CD14-positive monocyte (primary cell): ENCODE data around the gene C20orf141. TPM values are rescaled to one million over a fixed set of nuclear protein-coding genes. Genes with fewer than 3 reads are reported as not detected.

Experiments
- DNase-seq, 3 donors: peaks; one replicate each; pipeline ENCODE4 v3.0.0-alpha.2; 2011 to 2022
- H2AFZ ChIP-seq: 2 replicates; pipeline ENCODE4 v1.6.0; 2012; ENCODE audit warnings: mild to moderate bottlenecking, low read depth, low read length, inconsistent platforms; ENCODE audit not compliant: insufficient read depth, poor library complexity, severe bottlenecking
- H3K27ac ChIP-seq, 2 donors: 1 replicate in 1 of 2; 2 replicates in 1 of 2; pipeline ENCODE4 v1.5.1; 2012 to 2013; ENCODE audit warnings: low read length in 2 of 2, control low read depth in 1 of 2, inconsistent platforms in 1 of 2, low read depth in 1 of 2, mild to moderate bottlenecking in 1 of 2
- H3K27me3 ChIP-seq, 2 donors: one replicate each; pipeline versions ENCODE4 v1.6.0 to v1.6.1; 2011 to 2013; ENCODE audit warnings: low read length in 2 of 2; ENCODE audit not compliant: control insufficient read depth in 2 of 2, insufficient read depth in 2 of 2
- H3K36me3 ChIP-seq, 2 donors: replicated peaks in 1 of 2; 1 replicate in 1 of 2; 2 replicates in 1 of 2; pipeline versions ENCODE4 v1.5.1 to v1.6.1; 2012 to 2013; ENCODE audit warnings: low read length in 2 of 2, control low read depth in 1 of 2, inconsistent platforms in 1 of 2, mild to moderate bottlenecking in 1 of 2; ENCODE audit not compliant: insufficient read depth in 2 of 2, control insufficient read depth in 1 of 2
- H3K4me1 ChIP-seq, 2 donors: 1 replicate in 1 of 2; 2 replicates in 1 of 2; pipeline versions ENCODE4 v1.5.1 to v1.6.1; 2012 to 2013; ENCODE audit warnings: low read length in 2 of 2, control low read depth in 1 of 2, inconsistent platforms in 1 of 2, mild to moderate bottlenecking in 1 of 2, moderate library complexity in 1 of 2; ENCODE audit not compliant: insufficient read depth in 2 of 2, control insufficient read depth in 1 of 2
- H3K4me2 ChIP-seq: replicated peaks from 2 replicates; pipeline ENCODE3; 2012; ENCODE audit warnings: low read length, moderate library complexity, mild to moderate bottlenecking; ENCODE audit not compliant: poor library complexity, severe bottlenecking; ENCODE audit errors: extremely low read depth
- H3K4me3 ChIP-seq, 3 experiments: fragments of 200-600 bp in 1 of 3; sonication (generic) in 1 of 3; replicated peaks in 1 of 3; 1 replicate in 2 of 3; 2 replicates in 1 of 3; pipeline ENCODE4 v1.5.1; 2011 to 2013; ENCODE audit warnings: low read length in 3 of 3, mild to moderate bottlenecking in 3 of 3, control low read depth in 2 of 3, low read depth in 2 of 3, inconsistent platforms in 1 of 3, moderate library complexity in 1 of 3
- H3K79me2 ChIP-seq: 2 replicates; pipeline ENCODE4 v1.6.0; 2012; ENCODE audit warnings: mild to moderate bottlenecking, control low read depth, inconsistent platforms, low read length, moderate library complexity; ENCODE audit not compliant: insufficient read depth
- H3K9ac ChIP-seq: 2 replicates; pipeline ENCODE4 v1.6.0; 2017; ENCODE audit warnings: low read length, mild to moderate bottlenecking; ENCODE audit not compliant: insufficient read depth, poor library complexity, severe bottlenecking
- H3K9me3 ChIP-seq, 2 donors: replicated peaks in 1 of 2; 1 replicate in 1 of 2; 2 replicates in 1 of 2; pipeline versions ENCODE4 v1.5.1 to v1.6.1; 2012 to 2013; ENCODE audit warnings: low read length in 2 of 2, control low read depth in 1 of 2; ENCODE audit not compliant: control insufficient read depth in 1 of 2, insufficient read depth in 1 of 2
- H4K20me1 ChIP-seq: 2 replicates; pipeline ENCODE4 v1.6.0; 2012; ENCODE audit warnings: mild to moderate bottlenecking, low read length, control low read depth, moderate library complexity; ENCODE audit not compliant: insufficient read depth
- H3K27ac Mint-ChIP-seq, 7 donors: one replicate each; pipeline ENCODE4 v1.8.0; 2020; ENCODE audit warnings: mild to moderate bottlenecking in 7 of 7, mixed read lengths in 7 of 7, moderate library complexity in 6 of 7, inconsistent platforms in 2 of 7
- H3K27me3 Mint-ChIP-seq, 3 donors: one replicate each; pipeline ENCODE4 v1.8.0; 2021 to 2022; ENCODE audit warnings: low read depth in 3 of 3, mild to moderate bottlenecking in 3 of 3, mixed read lengths in 3 of 3, moderate library complexity in 3 of 3, inconsistent platforms in 1 of 3
- H3K36me3 Mint-ChIP-seq, 2 donors: one replicate each; pipeline ENCODE4 v1.8.0; 2020; ENCODE audit warnings: mixed read lengths in 2 of 2, inconsistent platforms in 1 of 2, mild to moderate bottlenecking in 1 of 2
- H3K4me1 Mint-ChIP-seq: one replicate; pipeline ENCODE4 v1.8.0; 2020; ENCODE audit warnings: mild to moderate bottlenecking, mixed read lengths
- H3K4me3 Mint-ChIP-seq, 2 donors: one replicate each; pipeline ENCODE4 v1.8.0; 2020; ENCODE audit warnings: mild to moderate bottlenecking in 2 of 2, mixed read lengths in 2 of 2, moderate library complexity in 1 of 2
- H3K9me3 Mint-ChIP-seq, 7 donors: one replicate each; pipeline ENCODE4 v1.8.0; 2020 to 2022; ENCODE audit warnings: mixed read lengths in 7 of 7, mild to moderate bottlenecking in 6 of 7, moderate library complexity in 6 of 7, inconsistent platforms in 2 of 7
- CTCF ChIP-seq: fragments of 200-600 bp; IDR thresholded peaks from one replicate; pipeline ENCODE4 v1.8.0; 2022; ENCODE audit warnings: antibody characterized with exemption, mild to moderate bottlenecking
- WGBS: methylation state at CpG from one replicate; pipeline ENCODE4 v1.1.5; 2013; ENCODE audit warnings: missing lambda C conversion rate; ENCODE audit not compliant: insufficient coverage; 5-methylcytosine and 5-hydroxymethylcytosine counted together
- intact Hi-C, 2 donors: fragments of 100-400 bp; cut with micrococcal nuclease; formaldehyde crosslinking; loops; one replicate each; pipeline versions ENCODE4 v1.15.0 to v1.15.1; 2023
- polyA plus RNA-seq, 3 donors: library from polyadenylated mRNA; depleted of rRNA in 1 of 3; unstranded in 2 of 3; stranded (reverse) in 1 of 3; fragments of 300-500 nt in 2 of 3; fragments of >200 nt in 1 of 3; fragmentation: Illumina TruSeq in 2 of 3; gene quantifications; 1 replicate in 2 of 3; 2 replicates in 1 of 3; pipeline ENCODE4 v1.2.3, GENCODE V29; 2012 to 2021

C20orf141 gene
- polyA plus RNA-seq, 3 donors: not detected

GRCh38 chr20:2805689-2806350 lies 9.0 kb upstream of the C20orf141 start:
- no peak overlapping the region for H3K4me3 ChIP-seq
- no peaks in the 10 kb centered on the region for H3K9me3 ChIP-seq
- Mint-ChIP-seq H3K9me3 (peaks cover 0 to 10% (median 2%) of the 10 kb centered on the region in 7 donors), H3K36me3 (peaks cover 0 to 1% of the 10 kb centered on the region in 2 donors), H3K27me3 (peaks cover 58 to 73% (median 58%) of the 10 kb centered on the region in 3 donors), H3K27ac (no peak overlapping the region), H3K4me3 (peak overlapping the region in 1 of 2 donors; percentile 66), H3K4me1 (peaks cover 11% of the 10 kb centered on the region)
- no peaks in the 10 kb centered on the region for H4K20me1 ChIP-seq
- TF ChIP-seq CTCF: no peak
- H3K27me3 ChIP-seq: peaks cover 27 to 57% of the 10 kb centered on the region in 2 donors
- no peak overlapping the region for H2AFZ ChIP-seq
- H3K9ac ChIP-seq: no peak overlapping the region
- no peak overlapping the region for H3K27ac ChIP-seq
- DNase-seq: no peak
- peaks cover 8% of the 10 kb centered on the region in 2 donors for H3K4me1 ChIP-seq
- intact Hi-C loops: no loop called here
- no peaks in the 10 kb centered on the region for H3K36me3 ChIP-seq
- H3K4me2 ChIP-seq: no peak overlapping the region
- no peaks in the 10 kb centered on the region for H3K79me2 ChIP-seq
- WGBS: 63% methylated on average over 15 of the region's 22 CpGs

- no peak for TF ChIP-seq CTCF
- no peak for DNase-seq
- no peaks in the 10 kb centered on the region for H3K79me2 ChIP-seq
- H3K9ac ChIP-seq: no peak overlapping the region
- H3K36me3 ChIP-seq: no peaks in the 10 kb centered on the region
- H2AFZ ChIP-seq: no peak overlapping the region
- Mint-ChIP-seq H3K27ac (no peak overlapping the region), H3K36me3 (peaks cover 0 to 1% of the 10 kb centered on the region in 2 donors), H3K27me3 (peaks cover 53 to 68% (median 55%) of the 10 kb centered on the region in 3 donors), H3K4me3 (peak overlapping the region in 1 of 2 donors; percentile 66), H3K4me1 (peaks cover 6% of the 10 kb centered on the region), H3K9me3 (peaks cover 0 to 9% (median 2%) of the 10 kb centered on the region in 7 donors)
- H3K9me3 ChIP-seq: no peaks in the 10 kb centered on the region
- H3K4me1 ChIP-seq: peaks cover 3% of the 10 kb centered on the region in 2 donors
- WGBS: 92% methylated on average over 2 of the region's 4 CpGs
- H4K20me1 ChIP-seq: no peaks in the 10 kb centered on the region
- peaks cover 23 to 52% of the 10 kb centered on the region in 2 donors for H3K27me3 ChIP-seq
- H3K4me2 ChIP-seq: no peak overlapping the region
- intact Hi-C loops: no loop called here
- H3K4me3 ChIP-seq: no peak overlapping the region
- H3K27ac ChIP-seq: no peak overlapping the region
These were observed 8.5 kb upstream of the C20orf141 start for GRCh38 chr20:2806351-2806701.
